GM21825 (cell line): ENCODE data around the gene INHBC.
A peak's percentile ranks its signal among the peaks of the same experiment; 100 is the strongest.
"Not testable (repeated sequence)": the region's sequence is repeated elsewhere in the genome, so short reads cannot be mapped to it uniquely, and the experiment has no call there.

Experiments
- ATAC-seq: cut with Tn5 transposase; IDR thresholded peaks from one replicate; pipeline ENCODE4 v1.9.1; 2021; ENCODE audit warnings: mild to moderate bottlenecking, moderate library complexity; ENCODE audit not compliant: unreplicated experiment

Gene INHBC

GRCh38 chr12:57479376-57480115 is 45.0 kb downstream of the INHBC start, which contains the start of gene ARHGAP9:
TSS of gene ARHGAP9 (minus strand) at chr12:57479866. CDS start at chr12:57479406, 460 bp downstream.
- no peak for ATAC-seq

- ATAC-seq = no peak
Observed at GRCh38 chr12:57481671-57482070, 47.1 kb downstream of the INHBC start.

- no peak for ATAC-seq
Observed at GRCh38 chr12:57483466-57483865, 48.9 kb downstream of the INHBC start.

GRCh38 chr12:57485695-57486094 is 51.1 kb downstream of the INHBC start:
- ATAC-seq = no peak

- no peak for ATAC-seq
Observed at GRCh38 chr12:57487055-57487596, 52.5 kb downstream of the INHBC start.

- ATAC-seq = peak; percentile 96
Observed at GRCh38 chr12:57487597-57488401, 53.2 kb downstream of the INHBC start, which contains the start of gene MARS1. TSS of gene MARS1 (plus strand) at chr12:57488068. CDS start at chr12:57488091, 23 bp downstream.

- no peak for ATAC-seq
Observed at GRCh38 chr12:57488402-57489156, 54.0 kb downstream of the INHBC start.

GRCh38 chr12:57489157-57489641 is 54.6 kb downstream of the INHBC start:
- no peak for ATAC-seq

GRCh38 chr12:57490126-57490525 is 55.5 kb downstream of the INHBC start:
- no peak for ATAC-seq

GRCh38 chr12:57491393-57492280 is 57.1 kb downstream of the INHBC start:
- ATAC-seq = no peak

GRCh38 chr12:57495051-57495701 is 60.6 kb downstream of the INHBC start:
- not testable (repeated sequence) for ATAC-seq

- no peak for ATAC-seq
Observed at GRCh38 chr12:57496822-57497221, 62.2 kb downstream of the INHBC start.

GRCh38 chr12:57497223-57498131 is 62.9 kb downstream of the INHBC start:
- ATAC-seq = no peak

GRCh38 chr12:57498132-57498502 is 63.5 kb downstream of the INHBC start:
- no peak for ATAC-seq

GRCh38 chr12:57498571-57498970 is 64.0 kb downstream of the INHBC start:
- ATAC-seq = no peak

- no peak for ATAC-seq
Observed at GRCh38 chr12:57500213-57500612, 65.6 kb downstream of the INHBC start.
